ENCODE results near the gene PLXNA2.

PLXNA2 gene

GRCh38 chr1:208162903-208163302 lies 81.3 kb downstream of the PLXNA2 start:
- TF ChIP-seq CTCF (IDR thresholded peaks at IDR 0.05; ENCODE audit: insufficient read depth, missing control alignments), result no peak
- no peak for FAIRE-seq

GRCh38 chr1:208161656-208162375 lies 82.4 kb downstream of the PLXNA2 start:
- no peak for FAIRE-seq
- no peak for DNase-seq (ENCODE audit: insufficient read length, low spot score)
- no peak for TF ChIP-seq CTCF (IDR thresholded peaks at IDR 0.05; ENCODE audit: insufficient read depth, missing control alignments)

More at GRCh38 chr1:208162903-208163302, 81.3 kb downstream of the PLXNA2 start:
- DNase-seq (ENCODE audit: insufficient read length, low spot score), result no peak

GRCh38 chr1:208161005-208161404 lies 83.2 kb downstream of the PLXNA2 start:
- no peak for TF ChIP-seq CTCF (IDR thresholded peaks at IDR 0.05; ENCODE audit: insufficient read depth, missing control alignments)
- FAIRE-seq (no peak), DNase-seq (ENCODE audit: insufficient read length, low spot score) (no peak)

- no peak for FAIRE-seq
- TF ChIP-seq CTCF (IDR thresholded peaks at IDR 0.05; ENCODE audit: insufficient read depth, missing control alignments), result no peak
- no peak for DNase-seq (ENCODE audit: insufficient read length, low spot score)
These were observed 83.8 kb downstream of the PLXNA2 start for GRCh38 chr1:208160259-208160819.

GRCh38 chr1:208159555-208160258 lies 84.5 kb downstream of the PLXNA2 start:
- no peak for FAIRE-seq
- no peak for DNase-seq (ENCODE audit: insufficient read length, low spot score)
- TF ChIP-seq CTCF (IDR thresholded peaks at IDR 0.05; ENCODE audit: insufficient read depth, missing control alignments), result no peak

- no peak for DNase-seq (ENCODE audit: insufficient read length, low spot score)
- TF ChIP-seq CTCF (IDR thresholded peaks at IDR 0.05; ENCODE audit: insufficient read depth, missing control alignments), result no peak
- FAIRE-seq, result no peak
These were observed 85.3 kb downstream of the PLXNA2 start for GRCh38 chr1:208158640-208159554.
